ENCODE measurements around the gene CDKAL1.

CDKAL1 gene

DNA sequence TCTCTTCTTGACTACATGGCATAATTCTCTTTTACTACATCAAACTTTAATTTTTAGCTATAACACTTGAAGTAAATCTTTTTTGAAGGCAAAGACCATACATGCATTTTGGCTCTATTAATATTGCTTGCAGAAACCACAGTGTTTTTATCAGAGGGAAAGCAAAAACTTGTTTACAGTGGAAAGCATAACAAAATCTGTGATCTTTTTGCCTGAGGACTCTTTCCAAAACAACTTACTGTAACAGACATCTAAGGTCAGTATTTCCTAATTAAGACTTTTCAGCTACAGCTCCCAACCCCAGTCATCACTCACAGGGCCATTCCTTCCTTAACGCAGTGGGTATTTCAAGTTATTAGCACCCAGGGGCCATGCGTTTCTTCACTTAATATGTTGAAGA is 274.7 kb downstream of the CDKAL1 start:
- TF ChIP-seq, protein P1, sequence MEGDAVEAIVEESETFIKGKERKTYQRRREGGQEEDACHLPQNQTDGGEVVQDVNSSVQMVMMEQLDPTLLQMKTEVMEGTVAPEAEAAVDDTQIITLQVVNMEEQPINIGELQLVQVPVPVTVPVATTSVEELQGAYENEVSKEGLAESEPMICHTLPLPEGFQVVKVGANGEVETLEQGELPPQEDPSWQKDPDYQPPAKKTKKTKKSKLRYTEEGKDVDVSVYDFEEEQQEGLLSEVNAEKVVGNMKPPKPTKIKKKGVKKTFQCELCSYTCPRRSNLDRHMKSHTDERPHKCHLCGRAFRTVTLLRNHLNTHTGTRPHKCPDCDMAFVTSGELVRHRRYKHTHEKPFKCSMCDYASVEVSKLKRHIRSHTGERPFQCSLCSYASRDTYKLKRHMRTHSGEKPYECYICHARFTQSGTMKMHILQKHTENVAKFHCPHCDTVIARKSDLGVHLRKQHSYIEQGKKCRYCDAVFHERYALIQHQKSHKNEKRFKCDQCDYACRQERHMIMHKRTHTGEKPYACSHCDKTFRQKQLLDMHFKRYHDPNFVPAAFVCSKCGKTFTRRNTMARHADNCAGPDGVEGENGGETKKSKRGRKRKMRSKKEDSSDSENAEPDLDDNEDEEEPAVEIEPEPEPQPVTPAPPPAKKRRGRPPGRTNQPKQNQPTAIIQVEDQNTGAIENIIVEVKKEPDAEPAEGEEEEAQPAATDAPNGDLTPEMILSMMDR (conservative IDR thresholded peaks at IDR 0.05), result no peak
- no peak overlapping the region for H3K27ac ChIP-seq

DNA sequence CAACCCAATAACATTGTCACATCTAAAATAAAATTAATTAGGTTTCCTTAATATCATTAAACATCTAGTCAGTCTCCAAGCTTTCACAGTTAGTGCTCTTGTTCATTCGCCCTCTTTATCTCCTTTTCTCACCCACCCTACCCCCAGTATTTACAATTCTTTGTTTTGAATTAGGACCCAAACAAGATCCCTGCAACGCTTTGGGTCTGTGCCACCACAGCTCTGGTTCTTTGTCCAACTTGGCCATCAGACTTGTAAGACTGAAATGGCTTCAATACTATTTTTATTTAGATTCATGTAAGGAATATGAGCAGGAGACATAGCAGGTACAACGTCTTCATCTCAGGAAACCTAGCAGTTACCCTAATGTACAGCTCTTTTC is 276.5 kb downstream of the CDKAL1 start:
- no peak overlapping the region for H3K27ac ChIP-seq
- TF ChIP-seq, protein P1 (conservative IDR thresholded peaks at IDR 0.05), result no peak

- TF ChIP-seq, protein P1 (conservative IDR thresholded peaks at IDR 0.05), result no peak
- no peak overlapping the region for H3K27ac ChIP-seq
Observed at GRCh38 chr6:20811109-20811761, 277.0 kb downstream of the CDKAL1 start.

DNA sequence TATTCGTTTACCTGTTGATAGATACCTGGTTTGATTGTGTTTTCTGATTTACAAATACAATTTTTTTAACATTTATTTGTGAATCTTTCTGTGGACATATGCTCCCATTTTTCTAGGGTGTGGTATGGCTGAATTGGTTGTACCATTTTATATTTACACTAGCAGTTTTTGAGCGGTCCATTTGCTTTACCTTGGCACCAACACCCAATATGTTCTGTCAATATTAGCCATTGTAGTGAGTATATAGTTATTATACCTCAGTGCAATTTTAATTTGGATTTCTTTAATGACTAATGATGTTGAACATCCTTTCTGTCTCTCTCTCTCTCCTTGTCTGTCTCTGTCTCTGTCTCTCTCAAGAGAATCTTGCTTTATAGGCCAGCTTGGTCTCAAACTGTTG is 278.5 kb downstream of the CDKAL1 start:
- H3K27ac ChIP-seq, result peak overlapping the region; percentile 22
- TF ChIP-seq, protein P1 (conservative IDR thresholded peaks at IDR 0.05), result no peak

DNA sequence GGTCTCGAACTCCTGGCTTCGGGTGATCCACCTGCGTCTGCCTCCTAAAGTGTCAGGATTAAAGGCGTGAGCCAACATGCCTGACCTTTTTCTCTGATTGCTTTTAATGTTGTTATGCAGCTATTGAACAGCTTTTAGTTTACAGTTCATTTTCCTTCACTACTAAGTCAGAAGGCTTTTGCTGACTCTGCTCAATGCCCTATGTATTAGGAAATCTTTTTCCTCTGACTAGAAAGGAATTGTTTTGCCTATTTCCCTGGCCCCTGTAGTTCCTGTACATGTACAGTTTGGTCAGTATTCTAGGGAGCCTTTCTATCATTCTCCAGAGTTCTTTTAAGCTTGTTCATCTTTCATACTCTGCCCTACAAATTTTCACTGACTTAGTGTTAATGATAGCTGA is 280.2 kb downstream of the CDKAL1 start:
- TF ChIP-seq, protein P1 (conservative IDR thresholded peaks at IDR 0.05), result no peak
- H3K27ac ChIP-seq, result no peak overlapping the region

DNA sequence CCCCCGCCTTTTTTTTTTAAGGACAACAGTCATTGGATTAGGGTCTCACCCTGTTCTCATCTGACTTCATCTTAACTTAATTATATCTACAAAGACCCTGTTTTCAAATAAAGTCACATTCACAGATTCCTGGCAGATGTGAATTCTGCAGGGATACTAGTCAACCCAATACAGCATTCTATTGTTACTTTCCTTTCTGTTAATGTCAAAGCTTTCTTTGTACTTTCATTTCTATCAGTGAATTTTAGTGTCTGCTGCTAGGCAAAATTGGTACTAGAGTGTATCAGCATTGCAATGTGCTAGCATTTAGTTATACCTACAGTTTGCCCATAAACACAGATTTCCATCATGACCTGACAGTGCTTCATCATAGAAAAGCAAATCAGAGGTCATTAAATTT is 281.9 kb downstream of the CDKAL1 start:
- H3K27ac ChIP-seq, result no peak overlapping the region
- TF ChIP-seq, protein P1 (conservative IDR thresholded peaks at IDR 0.05), result no peak

DNA sequence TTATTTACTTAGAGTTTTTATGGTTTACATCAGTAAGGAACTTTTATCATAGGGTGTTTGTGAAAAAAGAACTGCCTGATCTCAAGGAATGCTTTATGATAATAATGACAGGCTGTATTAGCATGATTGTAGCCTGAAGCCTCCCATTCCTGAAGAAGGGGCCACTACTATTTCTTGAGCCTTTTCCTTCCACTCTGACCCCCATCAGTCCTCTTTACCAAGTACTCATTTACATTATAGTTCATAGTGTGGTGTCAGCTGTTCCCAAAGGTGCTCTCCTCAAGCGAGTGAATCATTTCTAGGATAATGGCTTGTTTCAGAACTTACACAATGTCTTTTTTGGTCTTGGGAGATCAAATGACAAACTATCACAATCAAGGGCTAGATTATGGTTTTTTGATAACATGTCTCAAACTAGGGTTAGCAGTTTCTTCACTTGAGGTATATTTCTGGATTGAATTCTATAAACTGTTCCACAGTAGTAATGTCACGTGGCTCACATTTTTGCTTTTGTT is 283.6 kb downstream of the CDKAL1 start:
- H3K27ac ChIP-seq, result peak overlapping the region; percentile 12

More for the DNA sequence above, 283.6 kb downstream of the CDKAL1 start:
- TF ChIP-seq, protein P1 (conservative IDR thresholded peaks at IDR 0.05), result no peak
